Skin epidermis (tissue), 12 donors: Measurements from ENCODE around the gene TPSG1.
"Not testable (repeated sequence)": the region's sequence is repeated elsewhere in the genome, so short reads cannot be mapped to it uniquely, and the experiment has no call there.

Source experiments
- H3K27ac ChIP-seq, 21 experiments: fragments of 200-600 bp; sonication (generic) in 11 of 21; one replicate each; pipeline ENCODE4 v1.5.0; 2020; ENCODE audit warnings: mild to moderate bottlenecking in 3 of 21, inconsistent platforms in 2 of 21, moderate library complexity in 2 of 21
- H3K4me3 ChIP-seq, 7 experiments: fragments of 200-600 bp; sonication (generic) in 2 of 7; one replicate each; pipeline ENCODE4 v1.5.0; 2020; ENCODE audit warnings: inconsistent platforms in 2 of 7, mild to moderate bottlenecking in 2 of 7, moderate library complexity in 1 of 7

The TPSG1 gene

DNA sequence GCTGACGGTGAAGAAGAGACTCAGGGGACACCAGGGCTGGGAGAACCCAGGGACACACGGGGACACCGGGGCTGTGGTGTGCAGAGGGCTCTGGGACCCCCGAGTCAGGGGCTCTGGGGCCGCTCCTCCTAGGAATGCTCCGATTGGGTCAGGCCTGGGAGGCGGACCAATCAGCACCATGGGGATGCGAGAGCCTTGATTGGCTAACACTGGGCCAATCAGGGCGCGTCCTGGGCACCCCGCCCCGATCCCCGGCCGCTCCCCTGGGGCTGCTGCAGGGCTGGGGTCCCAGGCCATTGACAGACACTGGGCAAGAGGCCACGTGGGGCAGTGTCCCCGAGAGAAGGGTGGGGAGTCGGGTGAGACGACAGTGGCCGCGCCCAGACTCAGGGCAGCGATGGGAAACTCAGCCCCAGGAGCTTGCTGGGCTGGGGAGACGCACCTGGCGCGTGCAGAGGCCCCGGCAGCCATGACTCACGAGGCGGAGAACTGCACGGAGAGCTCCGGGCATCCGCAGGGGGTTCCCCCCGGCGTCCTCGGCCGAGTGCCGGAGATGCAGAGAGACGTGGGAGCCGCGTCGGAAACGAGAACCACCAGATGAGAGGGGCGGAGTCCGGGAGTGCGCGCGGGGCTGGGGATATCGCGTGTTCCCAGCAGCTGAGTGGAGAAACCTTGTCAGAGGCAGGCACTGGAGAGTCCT, 7.1 kb upstream of the TPSG1 start:
- H3K27ac ChIP-seq, H3K4me3 ChIP-seq: not testable (repeated sequence)

DNA sequence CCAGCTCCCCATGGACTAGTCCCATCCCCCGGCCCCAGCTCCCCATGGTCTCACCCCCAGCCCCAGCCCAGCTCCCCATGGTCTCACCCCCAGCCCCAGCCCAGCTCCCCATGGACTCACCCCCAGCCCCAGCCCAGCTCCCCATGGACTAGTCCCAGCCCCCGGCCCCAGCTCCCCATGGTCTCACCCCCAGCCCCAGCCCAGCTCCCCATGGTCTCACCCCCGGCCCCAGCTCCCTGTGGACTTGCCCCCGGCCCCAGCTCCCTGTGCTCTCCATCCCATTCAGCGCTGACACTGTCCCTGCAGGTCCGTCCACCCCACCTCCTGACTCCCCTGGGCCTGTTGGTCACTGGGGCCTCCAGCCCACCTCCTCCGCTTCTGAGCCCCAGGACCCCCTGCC, 6.2 kb upstream of the TPSG1 start:
- not testable (repeated sequence) for H3K27ac ChIP-seq, H3K4me3 ChIP-seq

DNA sequence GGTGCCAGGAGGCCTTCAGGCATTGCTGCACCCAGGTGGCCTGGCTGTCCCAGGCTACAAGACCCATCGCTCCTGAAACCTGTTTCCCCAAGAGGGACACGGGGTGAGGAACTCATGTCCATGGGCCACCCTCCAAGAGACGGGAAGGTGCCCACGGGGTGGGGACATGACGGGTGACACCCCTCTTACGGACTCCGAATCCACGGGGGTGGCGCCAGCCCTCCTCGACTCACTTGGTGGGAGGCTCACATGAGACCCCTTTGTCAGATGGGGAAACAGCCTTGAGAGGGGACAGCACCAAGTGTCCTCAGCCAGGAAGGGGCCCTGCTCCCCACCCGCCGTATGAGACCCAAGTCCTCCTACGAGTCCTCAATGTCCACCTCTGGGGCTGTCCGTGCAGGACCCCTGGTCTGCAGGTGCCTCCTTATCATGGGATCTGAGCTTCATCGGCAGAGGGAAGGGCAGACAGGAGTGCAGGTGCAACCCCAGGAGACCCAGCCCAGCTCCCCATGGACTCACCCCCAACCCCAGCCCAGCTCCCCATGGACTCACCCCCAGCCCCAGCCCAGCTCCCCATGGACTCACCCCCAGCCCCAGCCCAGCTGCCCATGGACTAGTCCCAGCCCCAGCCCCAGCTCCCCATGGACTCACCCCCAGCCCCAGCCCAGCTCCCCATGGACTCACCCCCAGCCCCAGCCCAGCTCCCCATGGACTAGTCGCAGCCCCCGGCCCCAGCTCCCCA, 5.6 kb upstream of the TPSG1 start:
- not testable (repeated sequence) for H3K27ac ChIP-seq, H3K4me3 ChIP-seq

DNA sequence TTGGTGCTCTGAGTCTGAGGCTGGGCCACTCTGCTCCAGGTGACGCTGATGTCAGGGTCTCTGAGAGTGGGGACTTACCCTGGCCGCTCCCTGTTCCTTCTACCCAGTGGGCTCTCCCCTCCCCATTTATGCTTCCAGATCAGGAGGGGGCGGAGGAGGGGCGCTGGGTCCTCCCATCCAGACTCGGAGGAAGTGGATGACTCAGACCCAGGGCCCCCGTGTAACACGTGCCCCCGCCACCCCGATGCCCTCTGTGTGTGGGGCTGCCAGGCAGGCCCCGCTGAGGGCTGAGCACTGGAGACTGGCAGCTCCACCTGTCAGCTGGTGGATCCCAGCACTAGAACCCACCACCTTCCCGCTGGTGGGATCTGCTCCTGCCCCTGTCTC, 5.0 kb upstream of the TPSG1 start, which contains the start of gene TPSB2:
Gene TPSB2 (minus strand): TSS at position 101 of the 387 bp plus-strand sequence. CDS start 233 bp downstream, outside the sequence.
- H3K27ac ChIP-seq: not testable (repeated sequence)

DNA sequence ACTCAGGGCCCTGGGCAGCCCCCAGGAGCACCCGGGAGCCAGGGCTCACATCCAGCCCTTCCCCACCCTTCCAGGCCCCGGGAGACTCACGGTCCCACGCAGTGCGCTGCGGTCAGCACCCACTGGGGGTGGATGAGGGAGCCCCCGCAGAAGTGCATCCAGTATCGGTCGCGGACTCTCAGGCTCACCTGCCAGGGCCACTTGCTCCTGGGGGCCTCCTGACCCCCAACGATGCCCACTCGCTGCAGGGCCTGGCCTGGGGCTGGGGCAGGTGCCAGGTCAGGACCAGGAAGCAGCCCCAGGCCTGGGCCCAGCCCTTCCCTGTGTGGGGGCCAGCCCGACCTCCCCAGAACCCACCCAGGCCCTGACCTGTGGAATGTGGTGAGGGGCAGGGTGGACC, 4.4 kb upstream of the TPSG1 start:
- H3K4me3 ChIP-seq, H3K27ac ChIP-seq: not testable (repeated sequence)

More for the DNA sequence above, 5.0 kb upstream of the TPSG1 start, which contains the start of gene TPSB2:
- H3K4me3 ChIP-seq: not testable (repeated sequence)

DNA sequence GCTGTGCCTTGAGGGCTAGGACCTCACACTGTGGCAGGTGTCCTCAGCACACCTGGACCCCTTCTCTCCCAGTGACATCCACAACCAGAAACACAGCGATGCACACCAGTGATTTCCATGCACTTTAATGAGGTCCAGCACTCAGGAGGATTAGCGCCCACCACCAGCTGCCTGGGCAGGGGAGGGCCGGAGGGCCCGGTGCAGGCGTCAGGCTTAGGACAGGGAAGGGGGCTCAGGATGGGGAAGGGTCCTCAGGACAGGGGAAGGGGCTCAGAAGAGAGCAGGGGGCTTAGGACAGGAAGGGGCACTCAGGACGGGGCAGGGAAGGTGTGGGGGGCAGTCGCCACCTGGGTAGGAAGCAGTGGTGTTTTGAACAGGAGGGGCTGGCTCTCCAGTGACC, 3.2 kb upstream of the TPSG1 start:
- H3K4me3 ChIP-seq, H3K27ac ChIP-seq: not testable (repeated sequence)

DNA sequence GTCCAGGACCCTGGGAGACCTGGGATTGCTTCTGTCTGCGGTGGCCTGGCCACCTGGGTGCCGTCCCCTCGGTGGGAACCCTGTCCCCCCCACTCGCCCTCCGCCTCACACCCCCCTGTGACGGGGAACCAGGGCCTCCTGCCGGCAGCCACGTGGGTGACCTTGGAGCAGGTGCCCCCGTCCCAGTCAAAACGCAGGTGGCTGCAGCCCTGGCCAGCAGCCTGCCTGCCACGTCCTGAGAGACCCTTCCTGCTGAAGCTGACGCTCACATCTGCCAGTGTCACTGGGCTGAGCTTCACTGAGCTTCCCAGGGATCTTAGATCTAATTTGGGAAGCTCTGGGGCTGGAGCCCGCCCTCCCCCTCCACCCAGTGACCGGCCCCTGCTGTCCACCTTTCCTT, 1.6 kb upstream of the TPSG1 start:
- not testable (repeated sequence) for H3K27ac ChIP-seq, H3K4me3 ChIP-seq

DNA sequence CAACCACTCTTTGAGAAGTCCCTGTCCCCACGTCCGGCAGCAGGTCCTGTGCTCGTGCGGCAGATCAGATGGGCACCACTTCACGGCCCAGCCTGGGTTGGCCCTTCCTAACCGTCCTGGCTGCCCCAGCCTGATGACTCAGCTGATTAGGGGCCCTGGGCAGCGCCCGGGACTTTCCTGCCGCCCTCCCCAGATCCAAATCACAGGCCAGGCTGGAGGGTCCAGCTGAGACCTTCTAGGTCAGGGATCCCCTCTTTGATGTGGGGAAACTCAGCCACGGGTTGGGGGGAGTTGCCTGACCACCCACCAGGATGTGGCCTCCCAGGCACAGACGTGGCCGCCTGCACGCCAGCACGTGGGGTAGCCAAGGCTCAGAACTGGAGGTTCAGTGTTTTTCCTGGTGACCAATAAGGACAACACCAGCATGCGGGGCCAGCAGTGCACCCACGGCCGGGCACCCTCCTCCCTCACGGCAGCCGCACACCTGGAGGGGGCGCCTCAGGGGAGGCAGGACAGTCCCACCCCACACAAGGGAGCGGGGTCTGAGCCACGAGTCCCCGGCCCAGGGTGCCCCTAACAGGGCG, 752 bp upstream of the TPSG1 start:
- not testable (repeated sequence) for H3K4me3 ChIP-seq, H3K27ac ChIP-seq

DNA sequence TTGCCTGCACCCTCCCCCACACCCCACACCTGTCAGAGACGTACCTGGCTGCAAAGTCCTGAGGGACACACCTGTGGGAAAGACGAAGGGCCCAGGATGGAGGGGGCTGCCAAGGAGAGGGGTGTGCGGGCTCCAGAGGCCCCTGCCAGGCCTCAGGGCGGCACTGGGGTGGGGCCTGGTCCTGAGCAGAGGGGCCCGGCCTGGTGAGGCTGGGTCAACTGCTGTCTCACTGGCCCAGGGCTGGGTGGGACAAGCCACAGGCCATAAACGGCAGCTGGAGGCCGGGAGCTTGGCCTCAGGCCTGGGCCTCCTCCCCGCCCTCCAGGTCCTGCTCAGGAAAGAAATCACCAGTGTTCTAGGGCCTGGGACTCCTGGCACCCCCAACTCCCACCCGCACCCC, 510 bp downstream of the TPSG1 start:
- H3K4me3 ChIP-seq: no peak overlapping the region
- no peak overlapping the region for H3K27ac ChIP-seq

DNA sequence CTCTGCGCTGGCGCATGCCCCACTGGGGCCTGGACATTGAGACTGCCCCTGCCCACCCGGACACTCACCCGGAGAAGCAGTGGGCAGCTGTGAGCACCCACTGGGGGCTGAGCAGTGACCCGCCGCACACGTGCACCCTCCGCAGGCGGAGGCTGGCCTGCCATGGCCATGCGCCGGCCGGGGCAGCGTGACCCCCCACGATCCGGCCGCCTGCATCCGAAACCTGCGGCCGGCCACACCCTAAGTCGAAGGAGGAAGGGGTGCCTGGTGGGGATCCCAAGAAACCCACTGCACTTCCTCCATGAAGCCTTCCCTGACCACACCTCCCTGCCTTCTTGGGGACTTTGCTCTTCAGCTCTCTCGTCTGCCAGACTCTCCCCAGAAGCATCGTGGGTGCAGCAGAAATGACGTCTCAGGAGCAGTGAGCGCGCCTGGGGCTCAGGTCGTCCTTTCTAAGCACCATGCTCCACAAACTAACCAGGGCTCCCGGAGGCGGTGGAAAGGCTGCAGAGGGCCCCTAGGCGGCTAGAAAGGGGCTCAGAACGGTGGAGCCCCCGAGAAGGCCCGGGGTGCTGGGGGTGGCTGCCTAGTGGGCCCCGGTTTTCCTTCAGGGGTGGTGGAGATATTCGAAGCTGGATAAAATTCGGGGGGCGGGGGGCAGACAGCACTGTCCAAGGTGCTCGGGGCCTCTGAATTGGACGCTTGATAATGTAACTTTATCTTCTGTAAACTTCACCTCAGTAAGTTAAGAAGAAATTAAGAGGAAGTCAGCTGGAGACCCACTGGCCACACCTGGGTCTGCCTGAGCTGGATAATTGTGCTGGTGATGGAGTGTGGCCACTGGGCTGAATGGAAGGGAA, 1.5 kb downstream of the TPSG1 start:
- Histone ChIP-seq H3K4me3 (no peak overlapping the region), H3K27ac (no peak overlapping the region)

DNA sequence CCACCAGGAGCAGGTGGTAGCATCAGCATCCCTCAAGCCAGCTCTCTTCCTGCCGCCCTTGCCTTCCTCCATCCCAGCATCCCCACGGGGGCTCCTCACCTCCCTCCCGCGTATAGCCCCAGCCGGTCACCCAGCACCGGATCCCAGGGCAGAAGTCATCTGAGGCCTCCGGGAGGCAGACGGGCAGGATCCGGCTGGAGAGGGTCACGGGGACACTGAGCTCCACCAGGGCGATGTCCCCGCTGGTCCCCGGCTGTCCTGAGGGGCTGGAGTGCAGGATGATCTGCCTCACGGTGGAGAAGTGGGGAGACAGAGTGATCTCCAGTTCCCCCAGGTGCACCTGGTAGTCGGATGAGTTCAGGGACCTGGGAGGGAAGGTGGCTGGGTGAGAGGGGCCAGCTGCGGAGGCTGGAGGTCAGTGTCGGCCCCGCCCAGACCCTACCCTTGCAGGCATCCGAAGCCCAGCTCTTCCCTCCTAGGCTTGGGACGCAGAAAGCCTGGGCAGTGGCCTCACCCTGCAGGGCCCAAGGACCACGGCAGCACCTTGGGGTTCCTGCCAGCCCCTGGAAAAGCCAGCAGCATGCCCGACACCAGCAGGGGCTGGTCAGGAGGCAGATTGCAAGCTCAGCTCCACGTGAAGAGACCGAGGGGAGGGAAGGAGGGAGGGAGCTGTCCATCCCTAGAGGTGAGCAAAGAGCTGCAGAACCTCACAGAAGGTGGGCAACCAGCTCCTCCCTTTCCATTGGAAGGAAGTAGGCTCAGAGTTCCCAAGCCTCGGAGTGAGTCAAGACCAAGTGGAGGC, 2.3 kb downstream of the TPSG1 start:
- Histone ChIP-seq H3K27ac (no peak overlapping the region), H3K4me3 (no peak overlapping the region)

DNA sequence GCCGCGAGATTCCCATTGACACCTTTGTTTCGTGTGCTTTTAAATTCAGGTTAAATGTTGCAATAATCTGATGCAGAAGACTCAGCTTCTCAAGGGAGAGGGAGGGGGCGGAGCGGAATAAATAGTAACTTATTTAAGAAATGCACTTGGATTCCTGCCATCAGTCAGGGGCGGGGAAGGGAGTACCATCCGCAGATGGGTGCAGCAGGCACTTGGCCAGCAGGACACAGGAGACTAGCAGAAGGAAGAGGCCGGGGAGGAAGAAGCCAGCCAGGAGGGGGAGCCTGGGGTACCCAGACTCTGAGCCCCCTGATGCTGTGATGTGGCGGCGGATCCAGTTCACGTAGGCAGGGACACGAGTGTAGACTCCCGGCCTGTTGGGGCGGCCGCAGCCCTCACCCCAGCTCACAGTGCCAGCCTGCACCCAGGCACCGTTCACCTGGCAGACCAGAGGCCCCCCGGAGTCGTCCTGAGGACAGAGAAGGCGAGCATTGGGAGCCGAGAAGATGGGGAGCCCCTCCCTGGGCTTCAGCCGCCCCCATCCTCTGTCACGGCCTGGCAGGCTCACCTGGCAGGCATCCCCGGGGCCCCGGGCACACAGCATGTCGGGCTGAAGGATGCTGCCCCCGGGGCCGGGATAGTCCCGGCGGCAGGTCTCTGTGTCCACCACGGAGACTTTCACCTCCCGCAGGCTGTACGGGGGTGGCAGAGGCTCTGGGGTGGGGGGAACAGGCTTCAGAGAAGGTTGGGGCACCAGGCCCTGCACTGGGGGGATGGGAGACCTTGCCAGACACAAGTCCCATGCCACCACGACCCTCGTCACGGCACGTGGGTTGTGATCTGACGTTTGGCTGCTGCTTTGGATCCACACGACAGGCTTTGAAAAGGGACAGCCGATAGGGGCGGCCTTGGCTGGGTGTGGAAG, 3.2 kb downstream of the TPSG1 start:
- no peak overlapping the region for H3K4me3 ChIP-seq
- no peak overlapping the region for H3K27ac ChIP-seq

DNA sequence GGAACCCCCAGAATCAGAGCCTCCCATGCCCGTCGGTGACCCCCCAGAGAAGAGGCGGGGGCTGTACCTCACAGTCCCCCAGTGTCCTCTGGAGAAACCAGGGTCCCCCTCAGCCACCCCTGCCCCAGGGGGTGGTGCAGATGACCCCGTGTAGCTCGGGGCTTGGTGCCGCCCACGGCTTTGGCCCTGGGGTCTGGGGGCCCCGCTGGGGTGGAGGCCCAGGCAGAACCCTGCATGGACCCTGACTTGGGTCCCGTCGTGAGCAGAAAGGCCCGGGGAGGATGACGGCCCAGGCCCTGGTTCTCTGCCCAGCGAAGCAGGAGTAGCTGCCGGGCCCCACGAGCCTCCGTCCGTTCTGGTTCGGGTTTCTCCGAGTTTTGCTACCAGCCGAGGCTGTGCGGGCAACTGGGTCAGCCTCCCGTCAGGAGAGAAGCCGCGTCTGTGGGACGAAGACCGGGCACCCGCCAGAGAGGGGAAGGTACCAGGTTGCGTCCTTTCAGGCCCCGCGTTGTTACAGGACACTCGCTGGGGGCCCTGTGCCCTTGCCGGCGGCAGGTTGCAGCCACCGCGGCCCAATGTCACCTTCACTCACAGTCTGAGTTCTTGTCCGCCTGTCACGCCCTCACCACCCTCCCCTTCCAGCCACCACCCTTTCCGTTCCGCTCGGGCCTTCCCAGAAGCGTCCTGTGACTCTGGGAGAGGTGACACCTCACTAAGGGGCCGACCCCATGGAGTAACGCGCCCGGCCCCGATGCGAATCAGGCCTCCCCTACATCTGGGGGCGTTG, 4.0 kb downstream of the TPSG1 start:
- H3K27ac ChIP-seq: no peak overlapping the region

DNA sequence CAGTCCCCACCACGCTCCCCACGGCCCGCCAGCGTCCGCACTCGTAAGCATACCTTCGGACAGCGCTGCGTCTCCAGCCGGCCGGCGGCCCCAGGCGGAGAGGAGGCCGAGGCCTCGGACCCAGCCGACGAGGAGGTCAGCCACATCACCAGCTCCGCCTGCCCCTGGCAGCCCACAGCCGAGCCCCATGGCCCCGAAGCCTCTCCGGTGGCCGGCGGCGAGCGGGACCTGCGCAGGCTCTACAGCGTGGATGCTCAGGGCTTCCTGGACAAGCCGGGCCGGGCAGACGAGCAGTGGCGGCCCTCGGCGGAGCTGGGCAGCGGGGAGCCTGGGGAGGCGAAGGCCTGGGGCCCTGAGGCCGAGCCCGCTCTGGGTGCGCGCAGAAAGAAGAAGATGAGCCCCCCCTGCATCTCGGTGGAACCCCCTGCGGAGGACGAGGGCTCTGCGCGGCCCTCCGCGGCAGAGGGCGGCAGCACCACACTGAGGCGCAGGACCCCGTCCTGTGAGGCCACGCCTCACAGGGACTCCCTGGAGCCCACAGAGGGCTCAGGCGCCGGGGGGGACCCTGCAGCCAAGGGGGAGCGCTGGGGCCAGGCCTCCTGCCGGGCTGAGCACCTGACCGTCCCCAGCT, 4.9 kb downstream of the TPSG1 start:
- H3K27ac ChIP-seq: no peak overlapping the region
- H3K4me3 ChIP-seq: no peak overlapping the region

More for the DNA sequence above, 4.0 kb downstream of the TPSG1 start:
- H3K4me3 ChIP-seq: no peak overlapping the region

DNA sequence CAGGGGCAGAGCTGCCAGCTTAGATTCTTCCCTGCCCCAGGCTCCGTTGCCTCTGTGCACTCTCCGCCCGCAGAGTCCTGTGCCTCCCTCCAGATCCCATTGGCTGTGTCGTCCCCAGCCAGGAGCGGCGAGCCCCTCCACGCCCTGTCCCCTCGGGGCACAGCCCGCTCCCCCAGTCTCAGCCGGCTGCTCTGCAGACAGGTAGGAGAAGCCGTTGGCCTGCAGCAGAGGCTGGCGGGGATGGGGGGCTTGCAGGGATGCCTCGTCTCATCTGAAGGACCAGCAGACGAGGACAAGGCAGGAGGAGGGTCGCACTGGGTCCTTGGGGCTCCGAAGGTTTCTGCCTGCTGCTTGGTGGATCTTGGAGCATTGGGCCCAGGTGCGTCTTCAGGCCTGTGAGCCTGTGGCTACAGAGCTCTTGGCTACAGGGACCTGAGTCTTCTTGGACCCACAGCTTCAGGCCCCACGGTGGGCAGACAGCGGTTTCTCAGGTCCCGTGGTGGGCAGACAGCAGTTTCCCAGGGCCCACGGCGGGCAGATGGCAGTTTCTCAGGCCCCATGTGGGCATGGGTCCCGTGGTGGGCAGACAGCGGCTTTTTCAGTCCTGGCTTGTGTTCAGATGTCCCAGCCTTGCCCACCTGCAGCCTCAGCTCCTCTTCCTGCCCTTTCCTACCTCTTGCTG, 6.0 kb downstream of the TPSG1 start:
- no peak overlapping the region for H3K27ac ChIP-seq

More for the DNA sequence above, 6.0 kb downstream of the TPSG1 start:
- H3K4me3 ChIP-seq: no peak overlapping the region
